ENCODE measurements around the gene TAS2R41.

The TAS2R41 gene, protein sequence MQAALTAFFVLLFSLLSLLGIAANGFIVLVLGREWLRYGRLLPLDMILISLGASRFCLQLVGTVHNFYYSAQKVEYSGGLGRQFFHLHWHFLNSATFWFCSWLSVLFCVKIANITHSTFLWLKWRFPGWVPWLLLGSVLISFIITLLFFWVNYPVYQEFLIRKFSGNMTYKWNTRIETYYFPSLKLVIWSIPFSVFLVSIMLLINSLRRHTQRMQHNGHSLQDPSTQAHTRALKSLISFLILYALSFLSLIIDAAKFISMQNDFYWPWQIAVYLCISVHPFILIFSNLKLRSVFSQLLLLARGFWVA

DNA sequence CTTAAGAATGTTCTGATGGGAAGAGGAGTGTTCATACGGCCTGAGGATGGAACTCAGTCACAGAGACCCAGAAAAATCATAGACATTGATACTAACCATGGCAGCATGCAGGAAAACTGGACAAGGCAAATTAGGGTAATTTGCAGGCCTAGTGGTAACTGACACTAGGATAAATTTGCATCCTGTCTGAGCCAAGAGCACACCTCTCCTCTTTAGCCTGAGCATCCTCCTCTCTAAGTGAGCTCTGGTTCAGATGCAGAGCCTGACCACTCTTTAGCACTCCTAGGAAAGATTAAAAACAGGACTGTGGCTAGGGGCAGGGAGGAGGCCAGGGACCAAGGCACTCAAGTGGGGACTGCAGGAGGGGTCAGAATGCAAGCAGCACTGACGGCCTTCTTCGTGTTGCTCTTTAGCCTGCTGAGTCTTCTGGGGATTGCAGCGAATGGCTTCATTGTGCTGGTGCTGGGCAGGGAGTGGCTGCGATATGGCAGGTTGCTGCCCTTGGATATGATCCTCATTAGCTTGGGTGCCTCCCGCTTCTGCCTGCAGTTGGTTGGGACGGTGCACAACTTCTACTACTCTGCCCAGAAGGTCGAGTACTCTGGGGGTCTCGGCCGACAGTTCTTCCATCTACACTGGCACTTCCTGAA, at the start of gene TAS2R41:
TSS of gene TAS2R41 (plus strand) at position 373 of the 650 bp plus-strand sequence. CDS start at position 373, 0 bp downstream.
- DNase-seq (ENCODE audit: low read depth, low spot score): no peak

DNA sequence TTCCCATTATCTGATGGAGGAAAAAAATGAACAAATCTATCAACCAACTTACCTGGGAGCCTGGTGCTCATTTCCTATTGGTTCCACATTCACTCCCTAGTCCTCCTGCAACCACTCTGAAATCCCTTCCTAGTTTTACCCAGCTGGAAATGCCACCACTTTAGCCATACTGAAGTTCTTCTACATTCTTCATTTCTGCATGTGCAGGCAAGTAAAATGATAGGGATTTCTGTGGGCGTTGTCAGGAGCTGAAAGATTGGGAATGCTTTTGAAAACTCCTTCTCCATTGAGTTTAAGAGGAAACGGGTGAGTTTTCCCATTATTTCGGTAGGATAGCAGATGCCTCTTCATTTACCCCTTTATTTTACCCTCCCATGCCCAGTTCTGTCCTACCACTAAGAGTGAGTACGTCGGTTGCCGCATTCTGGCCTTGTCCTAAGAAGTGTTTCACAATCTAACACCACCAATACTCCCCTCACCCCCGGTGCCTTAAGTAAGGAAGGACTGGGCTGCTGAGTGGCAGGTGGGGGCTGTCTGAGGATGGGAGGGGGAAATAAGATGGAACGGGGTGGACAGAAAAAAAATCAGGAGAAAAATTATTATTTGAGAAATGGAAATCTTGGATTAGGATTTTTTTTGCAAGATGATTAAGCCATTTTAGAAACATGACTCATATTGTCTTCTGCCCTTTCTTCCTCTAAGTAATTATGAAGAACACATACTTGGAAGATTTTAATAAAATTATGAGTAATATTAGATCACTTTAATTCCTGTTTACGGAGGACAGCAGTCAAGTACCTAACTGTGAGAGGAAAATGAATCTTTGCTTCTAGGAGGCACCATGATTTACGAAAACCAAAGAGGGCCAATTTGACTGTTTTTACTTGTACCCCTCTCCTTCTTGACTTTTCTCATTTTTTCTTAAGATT, 47.6 kb upstream of the TAS2R41 start:
- no peak for DNase-seq (ENCODE audit: low read depth, low spot score)

DNA sequence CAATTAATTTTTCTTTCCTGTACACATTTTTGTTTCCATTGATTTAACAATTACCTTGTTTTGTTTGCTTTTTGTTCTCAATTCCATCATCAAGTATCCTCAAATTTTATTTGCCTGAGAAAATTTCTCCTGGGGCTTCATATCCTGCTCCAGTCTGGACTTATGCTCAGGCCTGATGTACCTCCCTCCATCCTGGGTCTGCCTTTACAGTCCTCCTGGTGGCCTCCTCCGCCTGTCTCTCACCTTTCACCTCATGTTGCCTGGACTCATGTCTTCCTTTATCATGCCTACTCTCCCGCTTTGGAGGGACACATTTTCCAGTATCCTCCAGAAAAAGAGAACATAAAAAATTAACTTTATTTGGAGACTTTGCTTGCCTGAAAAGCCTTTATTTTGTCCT, 46.6 kb upstream of the TAS2R41 start:
- DNase-seq (ENCODE audit: low read depth, low spot score): no peak

DNA sequence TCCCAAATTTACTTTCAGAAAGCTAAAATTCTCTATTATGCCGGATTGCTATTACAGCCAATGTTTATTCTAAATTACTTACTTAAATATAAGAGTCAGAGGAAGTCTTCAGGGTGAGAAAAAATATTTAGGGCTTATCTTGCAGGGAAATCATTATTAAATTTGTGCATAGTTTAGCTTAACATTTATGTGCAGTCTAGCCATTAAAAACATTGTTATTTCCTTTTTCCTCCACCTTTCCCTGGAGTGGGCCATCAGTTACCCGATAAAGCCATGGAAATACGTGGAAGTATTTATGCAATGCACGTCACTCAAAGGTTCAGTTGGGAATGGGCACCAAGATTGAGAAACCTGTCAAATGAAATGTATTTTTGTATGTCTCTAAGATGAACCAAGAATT, 43.9 kb upstream of the TAS2R41 start:
- no peak for DNase-seq (ENCODE audit: low read depth, low spot score)

DNA sequence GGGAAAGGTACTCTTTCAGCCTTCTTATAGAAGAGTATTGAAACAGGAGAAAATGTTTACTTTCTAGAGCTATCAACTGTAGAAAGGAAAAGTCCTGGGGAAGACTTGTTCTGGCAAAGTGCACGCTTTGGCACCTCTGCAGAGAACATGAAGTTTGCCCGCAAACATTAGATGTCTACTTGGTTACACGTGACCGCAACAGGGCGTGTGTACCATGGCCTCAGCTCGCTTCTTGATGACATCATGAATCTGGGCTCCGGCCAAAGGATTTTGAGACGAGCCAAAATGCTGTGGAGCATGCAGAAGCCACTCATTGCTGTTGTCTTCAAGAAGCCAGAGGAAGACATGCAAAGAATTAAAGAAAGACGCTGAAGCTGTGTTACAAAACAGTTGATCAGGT, 43.0 kb upstream of the TAS2R41 start:
- DNase-seq (ENCODE audit: low read depth, low spot score): no peak

GRCh38 chr7:143435266-143435665, 42.4 kb upstream of the TAS2R41 start:
- no peak for DNase-seq (ENCODE audit: low read depth, low spot score)

DNA sequence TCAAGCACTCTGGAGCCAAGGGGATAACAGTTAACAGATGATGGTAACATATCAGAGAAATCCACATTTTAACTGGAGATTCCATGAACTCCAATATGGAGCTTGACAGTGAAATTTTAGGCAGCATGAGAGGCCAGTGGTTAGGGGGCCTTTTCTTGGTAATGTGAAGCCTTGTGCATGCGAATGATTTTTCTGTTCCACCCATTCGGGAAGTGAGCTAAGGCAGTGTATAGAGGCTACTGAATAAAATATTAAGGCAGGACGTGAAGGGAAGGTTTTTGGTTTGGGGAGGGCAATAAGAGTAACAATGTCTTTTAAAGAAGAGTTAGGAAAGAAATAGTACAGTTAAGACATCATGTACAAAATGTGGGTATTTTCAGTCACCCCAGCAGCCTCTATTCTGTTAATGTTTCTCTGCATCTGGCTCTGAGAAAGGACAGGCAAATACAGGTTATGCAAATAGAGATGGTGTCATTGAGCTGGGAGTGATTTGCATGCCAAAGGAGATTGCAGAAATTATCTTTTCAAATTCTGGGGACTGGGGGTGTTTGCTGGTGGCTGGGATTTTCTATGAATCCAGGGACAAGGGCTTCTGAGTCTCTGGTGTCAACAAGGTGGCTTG, 41.2 kb upstream of the TAS2R41 start:
- DNase-seq (ENCODE audit: low read depth, low spot score): no peak

DNA sequence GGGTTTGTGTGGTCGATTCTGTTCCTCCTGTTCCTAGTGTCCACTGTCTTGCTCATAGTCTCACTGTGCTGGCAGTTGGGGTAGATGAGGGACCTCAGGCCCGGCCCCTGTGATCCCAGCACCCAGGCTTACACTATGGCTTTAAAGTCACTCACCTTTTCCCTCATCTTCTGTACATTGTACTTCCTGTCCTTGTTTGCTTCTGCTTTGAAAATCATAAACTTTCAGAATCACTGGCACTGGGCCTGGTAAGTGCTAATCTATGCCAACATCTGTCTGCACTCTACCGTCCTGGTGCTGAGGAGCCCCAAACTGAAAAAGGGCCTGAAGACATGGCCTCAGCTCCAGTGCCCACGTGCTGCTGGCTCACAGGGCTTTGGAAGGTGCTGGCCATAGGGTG, 40.1 kb upstream of the TAS2R41 start:
- no peak for DNase-seq (ENCODE audit: low read depth, low spot score)

DNA sequence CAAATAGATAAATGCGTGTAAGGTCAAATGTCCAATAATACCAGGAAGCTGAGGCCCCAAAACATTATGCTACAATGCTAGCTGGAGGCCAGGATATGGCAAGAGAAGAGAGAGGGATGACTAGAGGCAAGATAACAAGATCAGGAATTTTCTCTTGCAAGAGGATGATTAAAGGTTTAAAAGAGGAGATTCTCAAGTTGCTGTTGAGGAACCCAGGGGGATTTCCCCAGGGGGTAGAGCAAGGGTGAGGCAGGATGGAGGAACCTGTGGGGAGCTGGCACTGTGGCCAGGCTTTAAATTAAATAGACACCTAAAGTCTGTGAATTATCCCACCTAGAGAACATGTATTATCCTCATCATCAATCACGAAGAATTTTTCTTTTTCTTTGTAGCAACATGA, 37.8 kb upstream of the TAS2R41 start:
- DNase-seq (ENCODE audit: low read depth, low spot score): no peak

GRCh38 chr7:143443153-143443552, 34.5 kb upstream of the TAS2R41 start, which contains the start of gene TAS2R60:
TAS2R60 (plus strand) TSS chr7:143443453; CDS start chr7:143443453, 0 bp downstream.
- DNase-seq (ENCODE audit: low read depth, low spot score): no peak

- DNase-seq (ENCODE audit: low read depth, low spot score): no peak
Observed at GRCh38 chr7:143444063-143444782, 33.5 kb upstream of the TAS2R41 start.

- DNase-seq (ENCODE audit: low read depth, low spot score): no peak
Observed at GRCh38 chr7:143444785-143445184, 32.9 kb upstream of the TAS2R41 start.

GRCh38 chr7:143447466-143447865, 30.2 kb upstream of the TAS2R41 start:
- no peak for DNase-seq (ENCODE audit: low read depth, low spot score)

GRCh38 chr7:143448429-143448828, 29.2 kb upstream of the TAS2R41 start:
- no peak for DNase-seq (ENCODE audit: low read depth, low spot score)

GRCh38 chr7:143449793-143450192, 27.9 kb upstream of the TAS2R41 start:
- no peak for DNase-seq (ENCODE audit: low read depth, low spot score)

DNA sequence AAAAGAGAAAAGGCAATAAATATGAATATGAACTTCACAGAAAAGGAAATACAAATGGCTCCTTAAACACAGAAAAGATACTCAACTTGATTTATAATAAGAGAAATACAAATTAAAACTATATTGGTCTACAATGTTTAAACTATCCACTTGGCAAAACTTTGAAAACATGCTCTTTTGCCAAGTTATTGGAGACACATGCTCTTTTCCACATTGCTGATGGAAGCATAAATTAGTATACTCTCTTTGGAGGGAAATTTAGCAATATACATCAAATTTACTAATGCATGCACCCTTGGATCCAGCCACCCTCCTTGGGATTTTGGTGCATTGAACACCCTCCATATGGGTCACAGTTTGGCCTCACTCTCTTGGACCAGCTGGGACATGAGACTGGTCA, 26.6 kb upstream of the TAS2R41 start:
- DNase-seq (ENCODE audit: low read depth, low spot score): no peak

DNA sequence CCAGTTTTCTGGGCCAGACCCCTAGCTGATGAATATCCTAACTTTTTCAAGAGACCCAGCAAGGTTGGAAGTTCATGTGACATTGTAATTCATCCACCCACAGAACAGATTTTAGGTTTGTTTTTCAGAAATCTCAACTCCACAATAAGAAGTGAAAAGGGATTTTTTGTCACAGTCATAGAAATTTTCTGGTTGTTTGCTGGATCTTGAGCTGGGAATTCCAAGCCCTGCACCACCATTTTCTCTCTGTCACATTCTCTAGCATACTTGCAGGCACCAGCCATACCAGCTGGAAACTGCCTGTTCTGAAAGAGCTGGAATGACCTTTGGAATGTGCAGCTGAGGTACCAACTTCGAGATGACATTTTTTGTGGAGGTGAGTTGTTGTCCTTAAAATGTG, 25.9 kb upstream of the TAS2R41 start:
- DNase-seq (ENCODE audit: low read depth, low spot score): no peak

DNA sequence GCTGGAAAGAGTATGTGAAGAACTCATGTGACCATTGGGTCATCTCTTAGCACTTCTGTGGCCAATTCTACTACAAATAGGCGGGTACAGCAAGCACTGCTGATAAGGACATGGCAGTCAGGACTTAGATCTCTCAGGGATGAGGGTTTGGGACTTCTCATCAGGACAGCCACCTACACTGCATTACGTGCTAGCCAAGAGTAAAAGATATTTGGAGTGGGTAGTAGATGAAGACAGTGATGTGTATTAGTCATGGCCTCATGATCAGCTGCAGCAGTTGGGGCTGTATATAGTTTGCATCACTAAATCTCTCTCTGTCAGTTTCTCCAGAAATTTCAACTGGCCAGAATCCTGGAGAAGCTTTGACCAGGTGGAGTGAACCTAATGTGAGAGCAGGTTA, 25.2 kb upstream of the TAS2R41 start:
- no peak for DNase-seq (ENCODE audit: low read depth, low spot score)

GRCh38 chr7:143454091-143454680, 23.5 kb upstream of the TAS2R41 start:
- DNase-seq (ENCODE audit: low read depth, low spot score): no peak

DNA sequence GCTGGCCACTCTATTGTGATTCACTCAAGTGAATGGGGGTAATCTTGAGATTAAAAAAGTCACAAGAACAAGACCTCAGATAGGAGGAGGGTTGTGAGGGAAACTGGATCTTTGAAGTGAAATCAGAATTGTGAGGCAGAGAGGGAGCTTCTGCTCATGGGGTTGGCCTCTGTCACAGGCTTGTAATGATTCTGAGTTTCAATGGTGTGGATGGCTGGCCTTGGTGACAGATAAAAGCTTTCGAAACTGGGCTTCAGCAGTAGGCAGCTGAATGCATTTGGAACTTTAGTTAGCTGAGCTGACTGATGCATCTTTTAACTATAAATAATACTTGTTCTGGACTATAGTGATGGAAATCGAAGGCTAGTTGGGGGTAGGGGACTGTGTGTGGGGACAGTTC, 22.2 kb upstream of the TAS2R41 start:
- DNase-seq (ENCODE audit: low read depth, low spot score): no peak

- no peak for DNase-seq (ENCODE audit: low read depth, low spot score)
Observed at GRCh38 chr7:143455942-143456341, 21.7 kb upstream of the TAS2R41 start.

Data from activated naive CD8-positive, alpha-beta T cell treated with anti-CD3 and anti-CD28 coated beads, Interleukin-2, amount 50 U/mL, for 16 hours (primary cell).